GM19438 (cell line): ENCODE measurements around the gene CTSD.

Experiments
- ATAC-seq: cut with Tn5 transposase; IDR thresholded peaks from one replicate; pipeline ENCODE4 v1.9.1; 2021; ENCODE audit warnings: low read depth; ENCODE audit not compliant: unreplicated experiment

Gene CTSD

GRCh38 chr11:1732418-1733008 is 31.2 kb downstream of the CTSD start:
- ATAC-seq: no peak

DNA sequence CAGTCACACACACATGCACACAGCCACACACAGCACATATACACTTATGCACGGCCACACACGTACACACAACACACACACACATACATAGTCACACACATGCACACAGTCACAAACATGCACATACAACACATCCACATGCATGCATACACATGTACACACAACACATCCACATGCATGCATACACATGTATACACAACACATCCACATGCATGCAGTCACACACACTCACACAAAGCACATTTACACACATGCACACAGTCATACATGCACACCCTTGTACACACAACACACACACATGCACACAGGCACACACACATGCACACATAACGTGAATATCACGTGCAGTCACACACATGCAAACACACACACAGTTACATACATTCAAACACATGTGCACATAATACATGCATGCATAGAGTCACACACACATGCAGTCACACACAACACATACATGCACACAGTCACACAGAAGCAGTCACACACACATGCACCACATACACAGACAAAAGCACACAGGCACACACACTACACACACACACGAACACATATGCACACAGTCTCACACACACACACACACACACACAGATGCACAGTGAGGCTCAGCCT is 32.2 kb downstream of the CTSD start:
- no peak for ATAC-seq

DNA sequence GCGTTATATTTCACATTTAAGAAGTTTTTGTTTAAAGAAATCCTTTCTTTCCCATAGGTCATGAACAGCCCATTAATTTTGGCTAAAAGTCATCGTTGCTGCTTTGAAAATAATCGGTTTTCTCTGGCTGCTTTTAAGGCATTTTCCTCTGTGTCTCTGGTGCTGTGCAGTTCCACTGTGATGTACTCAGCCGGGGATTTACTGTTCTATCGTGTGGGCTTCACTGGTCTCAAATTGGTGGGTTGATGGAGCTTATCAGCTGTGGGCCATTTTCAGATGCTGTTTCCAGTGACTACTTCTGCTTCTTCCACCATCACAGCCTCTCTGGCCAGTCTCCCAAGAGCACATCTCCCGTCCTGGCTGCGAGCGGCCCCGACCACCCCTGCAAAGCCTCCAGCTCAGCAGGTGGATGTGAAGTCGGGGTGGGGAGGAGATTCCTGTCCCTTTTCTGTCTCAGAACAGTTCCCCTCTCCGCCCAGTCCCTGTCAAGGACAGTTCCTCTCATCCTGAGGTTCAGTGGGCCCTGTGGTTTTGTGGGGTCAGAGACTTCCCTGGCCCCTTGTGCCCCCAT is 33.6 kb downstream of the CTSD start:
- no peak for ATAC-seq

- ATAC-seq: no peak
These were observed 34.1 kb downstream of the CTSD start for GRCh38 chr11:1729692-1730011.

DNA sequence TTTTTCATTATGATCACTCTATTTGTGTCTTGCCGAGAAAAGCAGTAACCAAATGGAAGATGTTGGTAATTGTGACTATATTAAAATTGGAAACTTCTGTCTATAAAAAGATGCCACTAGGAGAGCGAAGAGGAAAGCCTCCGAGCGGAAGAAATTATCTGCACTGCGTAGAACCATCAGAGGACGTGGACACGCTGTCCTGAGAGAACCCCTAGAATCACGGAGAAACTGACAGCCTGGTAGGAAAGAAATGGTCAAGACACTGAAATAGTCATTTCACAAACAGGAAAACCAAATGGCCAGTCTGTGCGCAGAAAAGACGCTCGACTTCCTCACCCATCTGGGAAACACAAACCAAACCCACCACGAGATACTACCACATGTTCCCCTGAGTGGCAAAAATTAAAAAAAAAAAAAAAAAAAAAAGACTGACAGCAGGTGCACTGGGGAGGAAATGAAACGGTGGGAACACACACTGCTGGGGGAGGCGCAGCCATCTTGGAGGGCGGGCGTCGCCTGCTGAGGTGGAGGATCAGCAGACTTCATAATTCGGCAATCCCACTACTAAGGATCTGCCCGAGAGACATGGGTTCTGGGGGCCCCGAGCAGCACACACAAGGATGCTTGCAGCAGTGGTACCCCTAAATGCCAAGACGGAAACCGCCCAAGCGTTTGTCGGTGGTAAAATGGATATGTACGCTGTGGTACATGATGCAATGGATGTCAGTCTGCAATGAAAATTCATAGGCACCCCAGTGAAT is 34.6 kb downstream of the CTSD start:
- ATAC-seq: no peak

DNA sequence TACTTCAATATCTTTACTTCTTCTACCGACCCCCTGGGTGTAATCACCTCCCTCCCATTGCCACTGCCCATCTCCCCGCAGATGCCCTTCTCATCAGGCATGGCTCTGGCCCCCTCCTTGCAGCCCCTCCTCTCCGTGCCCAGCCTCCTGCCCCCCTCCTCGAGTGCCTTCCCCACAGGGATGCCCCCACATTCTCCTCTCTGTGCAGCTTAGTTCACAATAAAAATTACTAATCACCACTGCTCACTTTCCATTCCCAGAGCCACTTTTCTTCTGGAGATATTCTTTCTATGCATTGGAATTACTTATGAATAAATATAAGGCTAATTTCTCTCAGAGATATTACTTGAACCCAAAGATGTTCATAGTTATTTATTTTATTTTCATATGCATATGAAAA is 35.4 kb downstream of the CTSD start:
- ATAC-seq: no peak

DNA sequence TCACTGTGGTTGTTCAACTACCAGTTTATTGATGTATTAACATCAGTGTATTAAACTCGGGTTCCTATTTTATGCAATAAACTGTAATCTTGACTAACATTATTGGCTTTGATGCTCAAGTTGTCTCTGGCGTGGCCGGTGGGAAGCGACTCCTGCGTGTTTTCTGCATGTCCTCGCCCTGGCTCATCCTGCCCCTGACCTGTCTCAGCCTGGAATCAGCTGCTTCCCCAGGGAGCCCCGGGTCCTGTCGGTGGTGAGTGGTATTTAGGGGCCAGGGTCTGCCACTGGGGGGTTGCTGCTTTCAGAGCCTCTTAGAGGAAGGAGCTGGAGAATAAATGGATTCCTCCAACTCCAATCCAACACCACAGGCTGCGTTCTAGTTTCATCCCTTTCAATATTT is 35.9 kb downstream of the CTSD start:
- no peak for ATAC-seq

DNA sequence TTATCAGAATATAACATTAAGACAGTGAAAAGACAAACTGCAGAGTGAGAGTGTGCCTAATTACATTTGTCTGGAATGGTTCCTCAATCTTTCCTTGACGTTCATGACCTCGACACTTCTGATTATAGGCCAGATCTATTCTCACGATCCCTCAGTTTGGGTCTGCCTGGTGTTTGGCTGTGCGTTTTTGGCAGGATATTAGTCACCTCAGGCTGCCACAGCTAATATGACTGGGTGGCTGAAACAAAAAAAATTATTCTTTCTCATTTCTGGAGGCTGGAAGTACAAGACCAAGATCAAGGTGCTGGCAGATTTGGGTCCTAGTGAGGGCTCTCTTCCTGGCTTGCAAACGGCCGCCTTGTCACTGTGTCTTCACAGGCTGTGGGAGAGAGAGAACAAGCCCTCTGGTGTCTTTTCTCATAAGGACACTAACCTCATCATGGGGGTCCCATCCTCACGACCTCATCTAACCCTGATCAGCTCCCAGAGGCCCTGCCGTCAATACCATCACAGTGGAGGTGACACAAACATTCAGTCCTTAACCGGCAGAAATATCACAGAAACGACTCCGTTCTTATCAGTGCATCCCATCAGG is 36.5 kb downstream of the CTSD start:
- no peak for ATAC-seq

DNA sequence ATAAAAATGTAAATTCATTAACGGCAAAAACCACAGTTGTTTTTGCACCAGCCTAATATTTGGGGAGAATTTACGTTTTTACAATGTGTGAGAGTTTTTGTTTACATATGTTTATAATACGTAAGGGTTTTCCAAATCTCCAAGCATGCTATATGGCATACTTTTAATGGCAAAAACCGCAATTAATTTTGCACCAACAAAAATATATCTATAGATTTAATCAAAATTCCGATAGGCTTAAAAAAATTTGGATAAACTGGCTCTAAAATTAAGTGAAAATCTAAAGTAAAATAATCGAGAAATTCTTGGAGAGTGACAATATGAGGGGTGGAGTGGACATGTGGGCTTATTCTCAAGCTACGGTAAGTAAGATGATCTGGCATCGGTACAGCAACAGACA is 43.9 kb downstream of the CTSD start:
- no peak for ATAC-seq

DNA sequence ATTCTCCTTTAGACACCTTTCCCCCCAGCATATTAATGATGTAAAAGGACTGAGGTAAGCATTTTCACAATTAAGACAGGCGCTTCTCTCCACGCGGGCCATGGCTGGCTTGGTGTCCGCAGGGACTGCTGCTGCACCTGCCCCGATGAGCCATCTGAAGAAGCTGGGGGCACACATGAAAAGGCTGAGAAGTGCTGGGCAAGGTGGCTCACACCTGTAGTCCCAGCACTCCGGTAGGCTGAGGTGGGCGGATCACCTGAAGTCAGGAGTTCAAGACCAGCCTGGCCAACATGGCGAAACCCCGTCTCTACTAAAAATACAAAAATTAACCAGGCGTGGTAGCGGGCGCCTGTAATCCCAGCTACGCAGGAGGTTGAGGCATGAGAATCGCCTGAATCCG is 45.4 kb downstream of the CTSD start:
- no peak for ATAC-seq

GRCh38 chr11:1717745-1718144 is 46.0 kb downstream of the CTSD start:
- ATAC-seq: no peak

DNA sequence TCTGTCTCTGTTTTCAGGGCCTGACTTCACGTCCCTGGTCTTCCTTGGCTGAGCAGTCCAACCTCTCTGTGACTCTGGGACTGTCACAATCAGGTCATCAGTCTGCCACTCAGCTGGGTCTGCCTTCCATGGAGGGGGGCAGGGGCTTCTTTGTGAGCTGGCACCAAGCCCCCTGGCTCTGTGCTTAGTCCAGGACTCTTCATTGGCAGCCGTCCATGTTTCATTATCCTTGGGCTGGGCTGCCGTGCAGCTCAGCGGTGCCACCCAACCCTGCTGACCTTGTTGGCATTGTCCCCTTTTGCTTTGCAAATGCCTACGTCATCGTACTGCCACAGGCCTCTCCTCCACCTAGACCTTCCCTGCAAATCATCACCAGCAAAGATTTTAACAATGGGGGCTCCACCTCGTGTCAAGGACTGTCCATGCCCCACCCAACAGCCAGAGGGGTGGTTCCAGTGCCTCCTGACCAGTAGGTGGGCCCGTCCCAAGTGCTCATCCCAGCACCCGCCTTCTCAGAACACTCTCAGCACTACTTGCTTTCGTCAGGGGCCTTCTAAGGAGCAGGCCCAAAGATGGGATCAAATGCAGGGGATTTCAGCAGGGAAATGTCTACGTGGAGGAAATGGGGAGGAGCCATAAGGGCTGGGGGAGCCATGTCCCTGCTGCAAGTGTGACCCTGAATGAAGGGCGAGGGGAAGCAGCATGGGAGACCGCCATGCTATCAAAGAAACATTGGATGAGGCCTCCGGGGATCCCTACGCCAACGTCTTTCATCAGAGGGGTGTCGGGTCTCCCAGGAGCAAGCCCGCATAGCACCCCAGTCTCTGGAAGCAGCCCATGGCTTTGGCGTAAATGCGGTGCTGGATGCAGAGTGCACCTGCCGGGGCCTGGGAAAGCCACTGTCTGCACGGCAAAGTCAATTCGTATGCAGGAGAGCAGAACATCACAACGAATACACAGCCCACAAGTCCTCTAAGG is 48.5 kb downstream of the CTSD start:
- ATAC-seq: no peak

- ATAC-seq: no peak
These were observed 55.0 kb downstream of the CTSD start for GRCh38 chr11:1708716-1709115.

DNA sequence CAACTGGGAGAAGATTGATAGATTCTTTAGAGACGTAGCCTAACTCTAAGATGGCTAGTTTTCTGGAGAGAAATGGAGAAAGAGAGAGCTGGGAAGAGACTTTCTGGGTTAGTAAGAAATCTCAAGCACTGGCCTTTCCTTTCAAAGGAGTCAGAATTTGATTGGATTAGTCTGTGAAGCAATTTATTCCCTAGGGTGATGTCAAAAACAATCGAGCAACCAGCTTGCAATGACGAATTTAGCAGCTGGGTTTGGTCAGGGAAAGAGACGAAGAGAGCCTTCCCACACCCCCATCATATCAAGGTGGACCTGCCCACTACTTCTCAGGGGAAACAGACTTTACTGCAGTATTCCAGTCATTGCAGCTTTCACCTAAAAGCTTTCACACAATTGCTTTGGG is 56.0 kb downstream of the CTSD start:
- ATAC-seq: no peak

DNA sequence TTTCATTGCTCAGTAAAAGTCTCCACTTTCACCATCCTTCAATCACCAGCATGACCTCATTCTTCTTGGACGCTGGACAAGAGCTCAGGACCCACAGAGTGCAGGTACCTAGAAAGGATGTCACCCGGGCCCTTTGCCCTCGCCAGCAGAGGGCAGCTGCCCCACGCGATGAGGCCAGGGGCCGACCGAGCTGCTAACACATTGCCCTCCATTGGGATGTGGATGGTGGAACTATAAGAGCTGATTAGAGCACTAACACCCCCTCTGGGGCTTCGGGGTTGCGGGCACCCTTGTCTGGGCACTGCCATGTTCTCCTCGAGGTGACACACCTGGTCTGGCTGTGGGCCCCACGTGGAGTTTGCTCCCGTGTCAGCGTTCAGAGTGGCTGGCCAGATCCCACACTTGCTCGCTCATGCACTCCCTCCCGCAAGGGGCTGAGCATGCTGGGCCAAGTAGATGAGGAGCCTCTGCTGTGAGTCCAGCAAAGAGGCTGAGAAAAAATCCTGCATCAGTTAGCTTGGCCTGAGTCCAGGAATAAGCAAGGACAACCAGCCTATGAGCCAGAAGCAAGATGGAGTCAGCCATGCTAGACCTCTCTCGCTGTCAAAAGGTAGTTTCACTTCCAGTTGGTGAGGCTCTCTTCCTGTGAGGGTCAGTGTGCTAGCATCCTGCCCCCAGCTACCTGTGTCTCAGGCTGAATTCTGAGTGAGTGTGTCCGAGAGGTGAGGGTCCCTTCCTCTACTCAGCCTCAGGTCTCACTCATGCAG is 56.9 kb downstream of the CTSD start:
- no peak for ATAC-seq

- no peak for ATAC-seq
These were observed 58.3 kb downstream of the CTSD start for GRCh38 chr11:1705126-1706052.

DNA sequence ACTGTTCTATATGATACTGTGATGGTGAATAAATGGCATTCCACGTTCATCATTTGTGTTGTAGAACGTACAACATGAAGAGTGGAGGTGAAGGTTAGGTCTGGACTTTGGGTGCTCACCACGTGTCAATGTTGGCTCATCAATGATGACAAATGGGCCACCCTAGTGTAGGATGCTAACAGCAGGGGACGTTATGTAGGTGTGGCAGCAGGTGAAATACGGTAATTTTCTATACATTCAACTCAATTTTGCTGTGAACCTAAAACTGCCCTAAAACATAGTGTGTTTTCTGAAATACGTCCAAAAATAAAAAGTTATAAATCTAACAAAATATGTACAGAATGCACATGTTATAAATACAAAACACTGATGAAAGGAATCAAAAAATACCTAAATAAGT is 60.6 kb downstream of the CTSD start:
- ATAC-seq: no peak
